C4-2B (cell line): ENCODE data around the gene NINL.
"Not testable (repeated sequence)": the region's sequence is repeated elsewhere in the genome, so short reads cannot be mapped to it uniquely, and the experiment has no call there.

Source experiments
- H3K27ac ChIP-seq: fragments of 450-650 bp; 2 replicates; pipeline ENCODE4 v1.5.1; 2017
- CTCF ChIP-seq: fragments of 450-650 bp; conservative IDR thresholded peaks from 2 replicates; pipeline ENCODE4 v1.5.1; 2017; ENCODE audit warnings: mild to moderate bottlenecking
- ZFX ChIP-seq: fragments of 450-650 bp; IDR thresholded peaks from 2 replicates; pipeline ENCODE4 v1.6.1; 2017

NINL gene

GRCh38 chr20:25604611-25605010, 19.3 kb upstream of the NINL start:
- H3K27ac ChIP-seq = no peak overlapping the region
- TF ChIP-seq CTCF = no peak
- TF ChIP-seq ZFX = no peak

DNA sequence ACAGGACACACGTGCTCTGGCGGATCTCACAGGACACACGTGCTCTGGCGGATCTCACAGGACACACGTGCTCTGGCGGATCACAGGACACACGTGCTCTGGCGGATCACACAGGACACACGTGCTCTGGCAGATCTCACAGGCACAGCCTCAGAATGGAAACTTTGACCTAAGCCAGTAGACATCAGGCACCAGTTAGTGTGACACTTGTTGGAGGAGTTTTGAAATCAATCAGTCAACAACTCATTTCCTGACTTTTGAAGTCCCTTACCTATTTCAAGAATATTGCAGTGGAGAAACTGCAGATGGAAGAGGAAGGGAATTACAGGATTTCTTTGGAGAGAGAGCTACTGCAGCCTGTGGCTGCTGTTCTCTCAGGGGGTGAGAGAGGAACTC, 17.6 kb upstream of the NINL start:
- not testable (repeated sequence) for H3K27ac ChIP-seq

- not testable (repeated sequence) for H3K27ac ChIP-seq
Observed at GRCh38 chr20:25602191-25602913, 17.0 kb upstream of the NINL start.

DNA sequence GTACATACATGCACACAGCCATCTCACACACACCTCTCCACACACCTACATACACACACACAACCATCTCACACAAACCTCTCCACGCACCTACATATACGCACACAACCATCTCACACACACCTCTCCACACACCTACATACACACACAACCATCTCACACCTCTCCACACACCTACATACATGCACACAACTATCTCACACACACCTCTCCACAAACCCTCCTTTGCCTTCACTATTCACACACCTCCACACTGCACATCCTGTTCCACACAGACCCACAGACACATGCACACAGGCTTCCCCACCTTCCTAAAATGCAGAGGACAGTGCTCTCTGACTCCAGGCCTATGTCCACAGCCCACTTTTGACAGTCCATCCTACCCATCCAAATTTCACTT, 16.3 kb upstream of the NINL start:
- TF ChIP-seq CTCF (no peak), ZFX (no peak)
- no peak overlapping the region for H3K27ac ChIP-seq

DNA sequence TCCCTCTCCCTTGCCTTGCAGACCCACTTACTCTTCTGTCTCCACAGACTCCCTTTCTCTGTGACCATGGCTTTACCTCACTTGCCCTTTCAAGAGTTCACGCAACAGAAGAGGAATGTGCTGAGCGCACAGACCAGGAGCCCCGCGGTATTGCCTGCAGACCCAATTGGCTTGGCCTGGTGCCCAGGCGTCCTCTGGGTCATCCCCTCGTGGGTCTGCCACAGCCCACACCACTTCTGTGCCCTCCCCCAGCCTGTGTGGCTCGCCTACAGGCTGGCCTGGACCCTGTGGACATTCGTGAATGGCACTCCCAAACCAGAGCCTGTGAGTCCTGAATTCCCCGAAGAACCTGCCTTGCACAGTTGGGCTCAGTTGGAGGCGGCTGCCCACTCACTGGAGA, 15.3 kb upstream of the NINL start:
- H3K27ac ChIP-seq = no peak overlapping the region
- TF ChIP-seq CTCF (no peak), ZFX (no peak)

GRCh38 chr20:25592135-25592852, 7.0 kb upstream of the NINL start:
- TF ChIP-seq ZFX (no peak), CTCF (no peak)
- H3K27ac ChIP-seq = no peak overlapping the region

- not testable (repeated sequence) for H3K27ac ChIP-seq
Observed at GRCh38 chr20:25590778-25591177, 5.4 kb upstream of the NINL start.

DNA sequence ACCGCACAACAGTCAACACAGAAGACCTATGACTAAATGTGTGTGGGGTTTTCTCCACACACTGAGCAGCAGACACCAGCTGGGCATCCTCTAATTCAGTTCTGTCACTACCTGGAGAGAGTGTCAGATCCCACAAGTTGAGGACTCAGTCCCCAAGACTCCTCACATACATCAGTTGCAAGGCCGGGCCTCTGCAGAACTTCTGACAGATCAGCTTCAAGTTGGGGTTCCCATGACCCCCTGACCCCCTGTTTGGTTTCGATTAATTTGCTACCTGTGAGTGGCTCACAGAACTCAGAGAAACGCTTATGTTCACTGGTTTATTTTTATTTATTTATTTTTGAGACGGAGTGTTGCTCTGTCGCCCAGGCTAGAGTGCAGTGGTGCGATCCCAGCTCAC, 3.2 kb upstream of the NINL start:
- TF ChIP-seq CTCF (no peak), ZFX (no peak)

GRCh38 chr20:25587536-25587935, 2.2 kb upstream of the NINL start:
- TF ChIP-seq CTCF (no peak), ZFX (no peak)
- no peak overlapping the region for H3K27ac ChIP-seq

More for the DNA sequence above, 3.2 kb upstream of the NINL start:
- no peak overlapping the region for H3K27ac ChIP-seq
